H9 (cell line): ENCODE results near the gene PTPDC1. TPM values are rescaled to one million over a fixed set of nuclear protein-coding genes. Genes with fewer than 3 reads are reported as not detected.

Source experiments
- DNase-seq: peaks from one replicate; pipeline ENCODE4 v3.0.0-alpha.2; 2017
- H2AFZ ChIP-seq: one replicate; pipeline ENCODE4 v1.6.1; 2013; ENCODE audit warnings: mild to moderate bottlenecking, low read length, control low read depth, moderate library complexity
- H2AK5ac ChIP-seq: 2 replicates; pipeline ENCODE4 v1.6.1; 2013; ENCODE audit warnings: low read length, control low read depth, mixed read lengths; ENCODE audit not compliant: insufficient read length
- H2BK120ac ChIP-seq: one replicate; pipeline ENCODE4 v1.6.1; 2013; ENCODE audit warnings: low read depth, mild to moderate bottlenecking, low read length, control low read depth, inconsistent platforms; ENCODE audit not compliant: poor library complexity, severe bottlenecking
- H2BK12ac ChIP-seq: 2 replicates; pipeline ENCODE4 v1.6.1; 2013; ENCODE audit warnings: low read length, control low read depth, mixed read lengths, low read depth; ENCODE audit not compliant: insufficient read length
- H2BK15ac ChIP-seq: 2 replicates; pipeline ENCODE4 v1.6.1; 2013; ENCODE audit warnings: low read depth, low read length, control low read depth
- H2BK20ac ChIP-seq: one replicate; pipeline ENCODE4 v1.6.1; 2013; ENCODE audit warnings: low read depth, mild to moderate bottlenecking, low read length, control low read depth, inconsistent platforms; ENCODE audit not compliant: poor library complexity, severe bottlenecking
- H2BK5ac ChIP-seq: 2 replicates; pipeline ENCODE4 v1.6.1; 2013; ENCODE audit warnings: low read length, control low read depth, mixed read lengths; ENCODE audit not compliant: insufficient read length
- H3K14ac ChIP-seq: 2 replicates; pipeline ENCODE4 v1.6.1; 2013; ENCODE audit warnings: low read length, control low read depth; ENCODE audit not compliant: insufficient read depth
- H3K18ac ChIP-seq: 2 replicates; pipeline ENCODE4 v1.6.1; 2013; ENCODE audit warnings: low read depth, mild to moderate bottlenecking, mixed read lengths, low read length, control low read depth; ENCODE audit not compliant: insufficient read length
- H3K23ac ChIP-seq: 2 replicates; pipeline ENCODE4 v1.6.1; 2013; ENCODE audit warnings: low read length, control low read depth, mixed read lengths, low read depth; ENCODE audit not compliant: insufficient read length
- H3K23me2 ChIP-seq: 2 replicates; pipeline ENCODE4 v1.6.1; 2013; ENCODE audit warnings: low read depth, mild to moderate bottlenecking, mixed read lengths, low read length, control low read depth; ENCODE audit not compliant: insufficient read length, poor library complexity, severe bottlenecking
- H3K27ac ChIP-seq: 2 replicates; pipeline ENCODE4 v1.5.1; 2013; ENCODE audit warnings: low read length, control low read depth, mixed read lengths, low read depth; ENCODE audit not compliant: insufficient read length
- H3K27me3 ChIP-seq: 2 replicates; pipeline ENCODE4 v1.6.1; 2013; ENCODE audit warnings: low read length, control low read depth, inconsistent platforms; ENCODE audit not compliant: insufficient read depth
- H3K4ac ChIP-seq: 2 replicates; pipeline ENCODE4 v1.6.1; 2013; ENCODE audit warnings: low read depth, mild to moderate bottlenecking, control low read depth, inconsistent platforms, low read length, moderate library complexity
- H3K4me1 ChIP-seq: 2 replicates; pipeline ENCODE4 v1.6.1; 2013; ENCODE audit warnings: low read length, control low read depth, inconsistent platforms; ENCODE audit not compliant: insufficient read depth
- H3K4me2 ChIP-seq: 2 replicates; pipeline ENCODE4 v1.6.1; 2013; ENCODE audit warnings: low read length, control low read depth, mixed read lengths; ENCODE audit not compliant: insufficient read length, insufficient read depth
- H3K56ac ChIP-seq: 2 replicates; pipeline ENCODE4 v1.6.1; 2013; ENCODE audit warnings: low read depth, mild to moderate bottlenecking, mixed read lengths, low read length, control low read depth; ENCODE audit not compliant: insufficient read length
- H3K79me1 ChIP-seq: 2 replicates; pipeline ENCODE4 v1.6.1; 2013; ENCODE audit warnings: low read depth, mild to moderate bottlenecking, moderate library complexity, low read length, control low read depth, inconsistent platforms; ENCODE audit not compliant: insufficient read depth, poor library complexity, severe bottlenecking
- H3K79me2 ChIP-seq: 2 replicates; pipeline ENCODE4 v1.6.1; 2013; ENCODE audit warnings: low read length, control low read depth, inconsistent platforms; ENCODE audit not compliant: insufficient read depth
- H3K9ac ChIP-seq: 2 replicates; pipeline ENCODE4 v1.6.1; 2013; ENCODE audit warnings: low read length, control low read depth, mixed read lengths; ENCODE audit not compliant: insufficient read length; ENCODE audit errors: extremely low read depth
- H3K9me3 ChIP-seq: one replicate; pipeline ENCODE4 v1.6.1; 2013; ENCODE audit warnings: low read depth, low read length, inconsistent platforms; ENCODE audit not compliant: control insufficient read depth
- H3T11ph ChIP-seq: one replicate; pipeline ENCODE4 v1.6.1; 2013; ENCODE audit warnings: mild to moderate bottlenecking, low read length, control low read depth, inconsistent platforms
- H4K20me1 ChIP-seq: one replicate; pipeline ENCODE4 v1.6.1; 2013; ENCODE audit not compliant: control insufficient read depth, insufficient read length, insufficient read depth
- H4K5ac ChIP-seq: 2 replicates; pipeline ENCODE4 v1.6.1; 2013; ENCODE audit warnings: low read depth, mild to moderate bottlenecking, mixed read lengths, low read length, control low read depth; ENCODE audit not compliant: insufficient read length
- H4K8ac ChIP-seq: replicated peaks from 2 replicates; pipeline ENCODE4 v1.6.1; 2013; ENCODE audit warnings: low read length, control low read depth, mixed read lengths, low read depth; ENCODE audit not compliant: insufficient read length
- H4K91ac ChIP-seq: 2 replicates; pipeline ENCODE4 v1.6.1; 2013; ENCODE audit warnings: low read depth, mild to moderate bottlenecking, moderate library complexity, mixed read lengths, low read length, control low read depth; ENCODE audit not compliant: insufficient read length
- H3K27ac Mint-ChIP-seq, 3 experiments: 2 replicates in 2 of 3; 3 replicates in 1 of 3; pipeline ENCODE4 v1.8.0; 2020 to 2021; ENCODE audit warnings: mixed read lengths in 3 of 3, mild to moderate bottlenecking in 1 of 3, moderate library complexity in 1 of 3
- H3K27me3 Mint-ChIP-seq: 2 replicates; pipeline ENCODE4 v1.8.0; 2021; ENCODE audit warnings: low read depth, mild to moderate bottlenecking, moderate library complexity, mixed read lengths
- H3K36me3 Mint-ChIP-seq, 3 experiments: 2 replicates in 2 of 3; 3 replicates in 1 of 3; pipeline ENCODE4 v1.8.0; 2020 to 2021; ENCODE audit warnings: low read depth in 3 of 3, mixed read lengths in 3 of 3; ENCODE audit not compliant: insufficient read depth in 1 of 3
- H3K4me1 Mint-ChIP-seq, 2 experiments: 2 replicates each; pipeline ENCODE4 v1.8.0; 2020; ENCODE audit warnings: mixed read lengths in 2 of 2
- H3K4me3 Mint-ChIP-seq, 2 experiments: 2 replicates in 1 of 2; 3 replicates in 1 of 2; pipeline ENCODE4 v1.8.0; 2020 to 2021; ENCODE audit warnings: mild to moderate bottlenecking in 2 of 2, mixed read lengths in 2 of 2, moderate library complexity in 1 of 2
- H3K9me3 Mint-ChIP-seq, 2 experiments: 2 replicates in 1 of 2; 3 replicates in 1 of 2; pipeline ENCODE4 v1.8.0; 2020; ENCODE audit warnings: mild to moderate bottlenecking in 2 of 2, mixed read lengths in 2 of 2, moderate library complexity in 1 of 2
- WGBS: extraction: QIAGEN DNeasy Blood & Tissue Kit; methylation state at CpG from one replicate; pipeline ENCODE4 v1.1.7; 2013; ENCODE audit warnings: missing lambda C conversion rate, low lambda C conversion rate, mixed read lengths; ENCODE audit not compliant: insufficient read length; ENCODE audit errors: extremely low coverage; 5-methylcytosine and 5-hydroxymethylcytosine counted together
- total RNA-seq: library from RNA; stranded (reverse); gene quantifications from 2 replicates; pipeline ENCODE4 v1.2.1, GENCODE V29; 2021
- TF ChIP-seq, protein P1 (sequence below): fragments of 200-600 bp; sonication (generic); conservative IDR thresholded peaks from 3 replicates; pipeline ENCODE4 v1.8.0; 2021; ENCODE audit warnings: antibody characterized with exemption, mild to moderate bottlenecking

The PTPDC1 gene
- total RNA-seq, 1 experiment from 2014 or later = 4.8 TPM

GRCh38 chr9:94108584-94108983 is 24.3 kb downstream of the PTPDC1 start:
- no peak overlapping the region for H3K56ac ChIP-seq
- no peak overlapping the region for H2BK15ac ChIP-seq
- no peaks in the 10 kb centered on the region for H3K23me2 ChIP-seq
- no peaks in the 10 kb centered on the region for H3K9me3 ChIP-seq
- no peak overlapping the region for H2AFZ ChIP-seq
- no peak overlapping the region for H2BK120ac ChIP-seq
- H3K23ac ChIP-seq = no peak overlapping the region
- Mint-ChIP-seq H3K9me3 (peaks cover 3 to 5% of the 10 kb centered on the region in 2 experiments; a peak in 4 of 5 replicates), H3K4me1 (peaks cover 0 to 2% of the 10 kb centered on the region in 2 experiments; a peak in 1 of 4 replicates), H3K4me3 (no peak overlapping the region), H3K36me3 (peaks cover 1 to 9% (median 2%) of the 10 kb centered on the region in 3 experiments; a peak in 4 of 7 replicates), H3K27me3 (no peaks in the 10 kb centered on the region), H3K27ac (no peak overlapping the region; a peak in 1 of 7 replicates)
- H4K91ac ChIP-seq = no peak overlapping the region
- no peak for DNase-seq
- H4K8ac ChIP-seq = no peak overlapping the region
- no peak overlapping the region for H2AK5ac ChIP-seq
- no peak overlapping the region for H3K9ac ChIP-seq
- no CpG with 5 or more reads among the region's 3 CpGs for WGBS
- H3K18ac ChIP-seq = no peak overlapping the region
- no peak overlapping the region for H2BK20ac ChIP-seq
- no peak overlapping the region for H3K27ac ChIP-seq
- H3T11ph ChIP-seq = no peak overlapping the region
- no peak overlapping the region for H3K14ac ChIP-seq
- no peaks in the 10 kb centered on the region; the same call in 1 of the 2 replicates for H3K27me3 ChIP-seq
- no peak overlapping the region for H3K4ac ChIP-seq
- H4K5ac ChIP-seq = no peak overlapping the region
- H3K79me1 ChIP-seq = no peaks in the 10 kb centered on the region
- H2BK5ac ChIP-seq = no peak overlapping the region
- no peak overlapping the region for H3K4me2 ChIP-seq
- H3K4me1 ChIP-seq = no peaks in the 10 kb centered on the region
- H2BK12ac ChIP-seq = no peak overlapping the region
- H4K20me1 ChIP-seq = no peaks in the 10 kb centered on the region
- H3K79me2 ChIP-seq = no peaks in the 10 kb centered on the region
- TF ChIP-seq, protein P1, sequence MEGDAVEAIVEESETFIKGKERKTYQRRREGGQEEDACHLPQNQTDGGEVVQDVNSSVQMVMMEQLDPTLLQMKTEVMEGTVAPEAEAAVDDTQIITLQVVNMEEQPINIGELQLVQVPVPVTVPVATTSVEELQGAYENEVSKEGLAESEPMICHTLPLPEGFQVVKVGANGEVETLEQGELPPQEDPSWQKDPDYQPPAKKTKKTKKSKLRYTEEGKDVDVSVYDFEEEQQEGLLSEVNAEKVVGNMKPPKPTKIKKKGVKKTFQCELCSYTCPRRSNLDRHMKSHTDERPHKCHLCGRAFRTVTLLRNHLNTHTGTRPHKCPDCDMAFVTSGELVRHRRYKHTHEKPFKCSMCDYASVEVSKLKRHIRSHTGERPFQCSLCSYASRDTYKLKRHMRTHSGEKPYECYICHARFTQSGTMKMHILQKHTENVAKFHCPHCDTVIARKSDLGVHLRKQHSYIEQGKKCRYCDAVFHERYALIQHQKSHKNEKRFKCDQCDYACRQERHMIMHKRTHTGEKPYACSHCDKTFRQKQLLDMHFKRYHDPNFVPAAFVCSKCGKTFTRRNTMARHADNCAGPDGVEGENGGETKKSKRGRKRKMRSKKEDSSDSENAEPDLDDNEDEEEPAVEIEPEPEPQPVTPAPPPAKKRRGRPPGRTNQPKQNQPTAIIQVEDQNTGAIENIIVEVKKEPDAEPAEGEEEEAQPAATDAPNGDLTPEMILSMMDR = no peak
